RWPE2 (cell line): ENCODE results near the gene PCNP.
"Not testable (repeated sequence)": the region's sequence is repeated elsewhere in the genome, so short reads cannot be mapped to it uniquely, and the experiment has no call there.

Source experiments
- ATAC-seq: fragments of 200-7000 bp; cut with Tn5 transposase; 3 replicates; pipeline ENCODE4 v1.9.1; 2021; ENCODE audit warnings: low read depth
- DNase-seq: peaks from one replicate; pipeline ENCODE4 v3.0.0-alpha.2; 2020; ENCODE audit warnings: low spot score
- H3K27ac ChIP-seq: fragments of 450-650 bp; 2 replicates; pipeline ENCODE4 v1.5.1; 2017; ENCODE audit warnings: mild to moderate bottlenecking; ENCODE audit not compliant: poor library complexity, severe bottlenecking
- H3K27me3 ChIP-seq: fragments of 250-450 bp; sonication (Bioruptor Pico); 2 replicates; pipeline ENCODE4 v1.5.1; 2021; ENCODE audit warnings: mild to moderate bottlenecking, moderate library complexity; ENCODE audit not compliant: insufficient read depth, poor library complexity, severe bottlenecking
- H3K36me3 ChIP-seq: fragments of 250-450 bp; sonication (Bioruptor Pico); 2 replicates; pipeline ENCODE4 v1.5.1; 2020; ENCODE audit warnings: low read depth, mild to moderate bottlenecking, moderate library complexity
- H3K4me1 ChIP-seq: fragments of 250-450 bp; sonication (Bioruptor Pico); 2 replicates; pipeline ENCODE4 v1.5.1; 2021; ENCODE audit warnings: mild to moderate bottlenecking, moderate library complexity; ENCODE audit not compliant: insufficient read depth, poor library complexity, severe bottlenecking
- H3K4me3 ChIP-seq: fragments of 250-450 bp; sonication (Bioruptor Pico); 2 replicates; pipeline ENCODE4 v1.5.1; 2021; ENCODE audit warnings: mild to moderate bottlenecking, moderate library complexity; ENCODE audit not compliant: severe bottlenecking
- H3K9me3 ChIP-seq: fragments of 250-450 bp; sonication (Bioruptor Pico); 2 replicates; pipeline ENCODE4 v1.5.1; 2021; ENCODE audit warnings: mild to moderate bottlenecking, moderate library complexity; ENCODE audit not compliant: severe bottlenecking
- TF ChIP-seq, protein P1 (sequence below): fragments of 450-650 bp; IDR thresholded peaks from one replicate; pipeline ENCODE4 v1.5.1; 2017; ENCODE audit warnings: mild to moderate bottlenecking, moderate library complexity; ENCODE audit not compliant: poor library complexity, severe bottlenecking

Gene PCNP

DNA sequence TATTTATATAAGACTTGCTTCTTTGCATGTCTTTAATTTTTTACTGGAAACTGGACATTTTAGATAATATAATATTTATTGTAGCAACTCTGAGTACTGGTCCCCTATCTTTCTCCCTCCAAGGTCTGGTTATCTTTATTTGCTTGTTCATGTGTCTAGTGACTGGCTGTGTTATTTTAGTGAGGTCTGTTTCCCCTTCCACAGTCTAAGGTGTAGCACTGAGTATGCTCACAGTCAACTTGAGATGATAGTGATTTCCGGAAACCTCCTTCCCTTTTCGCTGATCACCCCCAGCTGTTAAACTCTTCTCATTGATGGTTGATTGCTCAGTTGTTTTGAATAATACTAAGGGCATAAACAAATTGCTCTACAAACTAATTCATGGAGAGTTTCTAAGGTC, 37.0 kb downstream of the PCNP start:
- no peaks in the 10 kb centered on the region for H3K27me3 ChIP-seq
- TF ChIP-seq, protein P1, sequence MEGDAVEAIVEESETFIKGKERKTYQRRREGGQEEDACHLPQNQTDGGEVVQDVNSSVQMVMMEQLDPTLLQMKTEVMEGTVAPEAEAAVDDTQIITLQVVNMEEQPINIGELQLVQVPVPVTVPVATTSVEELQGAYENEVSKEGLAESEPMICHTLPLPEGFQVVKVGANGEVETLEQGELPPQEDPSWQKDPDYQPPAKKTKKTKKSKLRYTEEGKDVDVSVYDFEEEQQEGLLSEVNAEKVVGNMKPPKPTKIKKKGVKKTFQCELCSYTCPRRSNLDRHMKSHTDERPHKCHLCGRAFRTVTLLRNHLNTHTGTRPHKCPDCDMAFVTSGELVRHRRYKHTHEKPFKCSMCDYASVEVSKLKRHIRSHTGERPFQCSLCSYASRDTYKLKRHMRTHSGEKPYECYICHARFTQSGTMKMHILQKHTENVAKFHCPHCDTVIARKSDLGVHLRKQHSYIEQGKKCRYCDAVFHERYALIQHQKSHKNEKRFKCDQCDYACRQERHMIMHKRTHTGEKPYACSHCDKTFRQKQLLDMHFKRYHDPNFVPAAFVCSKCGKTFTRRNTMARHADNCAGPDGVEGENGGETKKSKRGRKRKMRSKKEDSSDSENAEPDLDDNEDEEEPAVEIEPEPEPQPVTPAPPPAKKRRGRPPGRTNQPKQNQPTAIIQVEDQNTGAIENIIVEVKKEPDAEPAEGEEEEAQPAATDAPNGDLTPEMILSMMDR = no peak
- ATAC-seq (no peak), DNase-seq (no peak)
- no peaks in the 10 kb centered on the region for H3K36me3 ChIP-seq
- no peak overlapping the region for H3K4me3 ChIP-seq
- H3K9me3 ChIP-seq = no peaks in the 10 kb centered on the region
- no peak overlapping the region for H3K27ac ChIP-seq
- no peaks in the 10 kb centered on the region for H3K4me1 ChIP-seq

DNA sequence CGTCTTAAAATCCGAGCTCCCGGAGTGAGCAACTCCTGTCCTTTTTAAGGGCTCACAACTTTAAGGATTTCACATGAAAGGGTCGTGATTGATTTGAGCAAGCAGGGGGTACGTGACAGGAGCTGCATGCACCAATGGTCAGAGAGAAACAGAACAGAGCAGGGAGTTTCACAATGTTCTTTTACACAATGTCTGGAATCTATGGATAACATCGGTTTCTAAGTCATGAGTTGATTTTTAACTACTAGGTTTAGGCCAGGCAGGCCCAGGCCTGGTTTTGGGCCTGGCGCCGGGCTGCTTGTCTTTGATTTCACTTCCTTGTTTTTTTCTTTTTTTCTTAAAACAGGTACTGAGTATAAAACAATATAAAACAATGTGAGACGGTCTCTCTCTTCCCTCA, 39.0 kb downstream of the PCNP start:
- H3K36me3 ChIP-seq, H3K4me1 ChIP-seq, H3K9me3 ChIP-seq, H3K4me3 ChIP-seq, H3K27me3 ChIP-seq, ATAC-seq, DNase-seq, H3K27ac ChIP-seq: not testable (repeated sequence)

DNA sequence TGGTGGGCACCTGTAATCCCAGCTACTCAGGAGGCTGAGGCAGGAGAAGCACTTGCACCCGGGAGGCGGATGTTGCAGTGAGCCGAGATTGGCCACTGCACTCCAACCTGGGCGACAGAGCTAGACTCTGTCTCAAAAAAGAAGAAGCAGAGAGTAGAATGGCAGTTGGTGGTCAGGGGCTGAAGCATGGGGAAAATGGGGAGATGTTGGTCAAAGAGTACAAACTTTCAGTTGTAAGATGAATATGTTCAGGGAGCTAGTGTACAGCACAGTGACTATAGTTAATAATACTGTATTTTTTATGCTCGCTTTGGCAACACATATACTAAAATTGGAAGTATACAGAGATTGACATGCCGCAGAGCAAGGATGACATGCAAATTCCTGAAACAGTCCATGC, 41.5 kb downstream of the PCNP start:
- H3K27me3 ChIP-seq = no peaks in the 10 kb centered on the region
- TF ChIP-seq, protein P1 = no peak
- ATAC-seq = no peak
- H3K36me3 ChIP-seq = no peaks in the 10 kb centered on the region
- no peaks in the 10 kb centered on the region for H3K4me1 ChIP-seq
- no peak overlapping the region for H3K4me3 ChIP-seq
- no peak for DNase-seq
- no peaks in the 10 kb centered on the region for H3K9me3 ChIP-seq
- H3K27ac ChIP-seq = no peak overlapping the region

- TF ChIP-seq, protein P1 = no peak
- Histone ChIP-seq H3K36me3 (no peaks in the 10 kb centered on the region), H3K27ac (no peak overlapping the region), H3K9me3 (no peaks in the 10 kb centered on the region), H3K27me3 (no peaks in the 10 kb centered on the region), H3K4me1 (no peaks in the 10 kb centered on the region), H3K4me3 (no peak overlapping the region)
- DNase-seq = no peak
- no peak for ATAC-seq
Measured at GRCh38 chr3:101617478-101617877, 43.5 kb downstream of the PCNP start.

GRCh38 chr3:101618726-101619125, 44.7 kb downstream of the PCNP start:
- no peak overlapping the region for H3K4me3 ChIP-seq
- H3K4me1 ChIP-seq = no peaks in the 10 kb centered on the region
- TF ChIP-seq, protein P1 = no peak
- H3K36me3 ChIP-seq = no peaks in the 10 kb centered on the region
- H3K27ac ChIP-seq = no peak overlapping the region
- H3K27me3 ChIP-seq = no peaks in the 10 kb centered on the region
- no peak for ATAC-seq
- DNase-seq = no peak
- H3K9me3 ChIP-seq = no peaks in the 10 kb centered on the region
